Mesenchymal stem cell (in vitro differentiated cells and primary cell): ENCODE results near the gene TM2D3.

Source experiments
- DNase-seq: peaks from one replicate; pipeline ENCODE4 v3.0.0-alpha.2; 2013
- H2AFZ ChIP-seq: one replicate; pipeline ENCODE4 v1.6.1; 2013; ENCODE audit warnings: low read depth, mild to moderate bottlenecking, control low read depth, inconsistent platforms, low read length, moderate library complexity
- H2AK5ac ChIP-seq: 2 replicates; pipeline ENCODE4 v1.6.1; 2013; ENCODE audit warnings: low read length, moderate library complexity, mild to moderate bottlenecking, inconsistent platforms; ENCODE audit not compliant: severe bottlenecking
- H2BK120ac ChIP-seq: one replicate; pipeline ENCODE4 v1.6.1; 2013; ENCODE audit warnings: low read depth, mild to moderate bottlenecking, inconsistent platforms, low read length, moderate library complexity
- H2BK12ac ChIP-seq, 2 experiments: one replicate each; pipeline ENCODE4 v1.6.1; 2013; ENCODE audit warnings: inconsistent platforms in 2 of 2, low read length in 2 of 2, mild to moderate bottlenecking in 2 of 2, moderate library complexity in 2 of 2, control low read depth in 1 of 2
- H2BK15ac ChIP-seq: one replicate; pipeline ENCODE4 v1.6.1; 2013; ENCODE audit warnings: mild to moderate bottlenecking, low read depth, inconsistent platforms; ENCODE audit not compliant: poor library complexity, severe bottlenecking
- H2BK5ac ChIP-seq: 2 replicates; pipeline ENCODE4 v1.6.1; 2013; ENCODE audit warnings: low read depth, mild to moderate bottlenecking, low read length, control low read depth, inconsistent platforms; ENCODE audit not compliant: poor library complexity, severe bottlenecking
- H3K14ac ChIP-seq, 2 experiments: one replicate each; pipeline ENCODE4 v1.6.1; 2013; ENCODE audit warnings: inconsistent platforms in 2 of 2, low read length in 2 of 2, control low read depth in 1 of 2, mild to moderate bottlenecking in 1 of 2, moderate library complexity in 1 of 2
- H3K18ac ChIP-seq, 2 experiments: one replicate each; pipeline ENCODE4 v1.6.1; 2013; ENCODE audit warnings: inconsistent platforms in 2 of 2, low read length in 2 of 2, control low read depth in 1 of 2, low read depth in 1 of 2, mild to moderate bottlenecking in 1 of 2
- H3K23ac ChIP-seq, 2 experiments: one replicate each; pipeline ENCODE4 v1.6.1; 2013; ENCODE audit warnings: inconsistent platforms in 2 of 2, low read length in 2 of 2, mild to moderate bottlenecking in 2 of 2, moderate library complexity in 2 of 2, control low read depth in 1 of 2
- H3K27ac ChIP-seq: 2 replicates; pipeline ENCODE4 v1.5.1; 2013; ENCODE audit warnings: mild to moderate bottlenecking, moderate library complexity, low read length, control low read depth, inconsistent platforms; ENCODE audit not compliant: poor library complexity, severe bottlenecking
- H3K27me3 ChIP-seq, 2 experiments: 2 replicates each; pipeline versions ENCODE4 v1.6.1 to v1.7.0; 2013; ENCODE audit warnings: low read length in 2 of 2, mild to moderate bottlenecking in 2 of 2, moderate library complexity in 2 of 2, control low read depth in 1 of 2, inconsistent platforms in 1 of 2; ENCODE audit not compliant: control insufficient read depth in 1 of 2, insufficient read depth in 1 of 2
- H3K36me3 ChIP-seq, 2 experiments: 2 replicates each; pipeline versions ENCODE4 v1.6.1 to v1.7.0; 2013; ENCODE audit warnings: low read length in 2 of 2, control low read depth in 1 of 2, inconsistent platforms in 1 of 2, low read depth in 1 of 2, mild to moderate bottlenecking in 1 of 2; ENCODE audit not compliant: insufficient read depth in 2 of 2, control insufficient read depth in 1 of 2
- H3K4ac ChIP-seq, 2 experiments: one replicate each; pipeline ENCODE4 v1.6.1; 2013; ENCODE audit warnings: inconsistent platforms in 2 of 2, low read length in 2 of 2, mild to moderate bottlenecking in 2 of 2, moderate library complexity in 2 of 2, control low read depth in 1 of 2, low read depth in 1 of 2
- H3K4me1 ChIP-seq: 2 replicates; pipeline ENCODE4 v1.6.1; 2013; ENCODE audit warnings: low read depth, low read length, control low read depth; ENCODE audit not compliant: control insufficient read depth, insufficient read depth
- H3K4me2 ChIP-seq: 2 replicates; pipeline ENCODE4 v1.6.1; 2013; ENCODE audit warnings: low read length, mild to moderate bottlenecking, inconsistent platforms; ENCODE audit not compliant: poor library complexity, severe bottlenecking
- H3K4me3 ChIP-seq, 2 experiments: 2 replicates each; pipeline versions ENCODE4 v1.5.1 to v1.7.0; 2013; ENCODE audit warnings: low read length in 2 of 2, mild to moderate bottlenecking in 2 of 2, control low read depth in 1 of 2, low read depth in 1 of 2; ENCODE audit not compliant: insufficient read depth in 1 of 2
- H3K79me1 ChIP-seq: replicated peaks from 2 replicates; pipeline ENCODE4 v1.6.1; 2013; ENCODE audit warnings: mild to moderate bottlenecking, control low read depth, low read length, inconsistent platforms; ENCODE audit not compliant: poor library complexity, severe bottlenecking
- H3K9ac ChIP-seq: 2 replicates; pipeline ENCODE4 v1.7.0; 2013; ENCODE audit warnings: mild to moderate bottlenecking, low read length, moderate library complexity
- H3K9me3 ChIP-seq: 2 replicates; pipeline ENCODE4 v1.7.0; 2013; ENCODE audit warnings: mild to moderate bottlenecking, low read length; ENCODE audit not compliant: control insufficient read depth
- H4K8ac ChIP-seq: one replicate; pipeline ENCODE4 v1.6.1; 2013; ENCODE audit warnings: inconsistent platforms, mild to moderate bottlenecking, low read length, moderate library complexity
- H4K91ac ChIP-seq: one replicate; pipeline ENCODE4 v1.6.1; 2013; ENCODE audit warnings: mild to moderate bottlenecking, low read length, inconsistent platforms
- WGBS: methylation state at CpG from one replicate; pipeline ENCODE4 v1.1.7; 2013; ENCODE audit warnings: mixed read lengths; 5-methylcytosine and 5-hydroxymethylcytosine counted together

TM2D3 gene

GRCh38 chr15:101607108-101607507 is 45.1 kb downstream of the TM2D3 start:
- no peak overlapping the region for H2BK120ac ChIP-seq
- H3K27ac ChIP-seq: no peak overlapping the region
- no peak overlapping the region for H2AK5ac ChIP-seq
- H3K27me3 ChIP-seq: peaks cover 0 to 4% of the 10 kb centered on the region in 2 experiments
- no peak overlapping the region for H3K14ac ChIP-seq
- no peak overlapping the region for H4K91ac ChIP-seq
- H3K23ac ChIP-seq: no peak overlapping the region
- no peak overlapping the region for H3K4me3 ChIP-seq
- no peak overlapping the region for H2BK5ac ChIP-seq
- no peak overlapping the region for H4K8ac ChIP-seq
- H3K9ac ChIP-seq: no peak overlapping the region
- no peak overlapping the region for H3K18ac ChIP-seq
- no peak for DNase-seq
- H3K4me2 ChIP-seq: no peak overlapping the region
- WGBS: 80% methylated on average over 1 of the region's 2 CpGs
- H2AFZ ChIP-seq: no peak overlapping the region
- no peaks in the 10 kb centered on the region for H3K36me3 ChIP-seq
- H3K79me1 ChIP-seq: no peaks in the 10 kb centered on the region
- H2BK12ac ChIP-seq: no peak overlapping the region
- H3K9me3 ChIP-seq: no peaks in the 10 kb centered on the region
- no peaks in the 10 kb centered on the region for H3K4me1 ChIP-seq
- H3K4ac ChIP-seq: no peak overlapping the region
- no peak overlapping the region for H2BK15ac ChIP-seq

GRCh38 chr15:101604124-101604874 is 47.9 kb downstream of the TM2D3 start:
- H3K18ac ChIP-seq: no peak overlapping the region
- no peaks in the 10 kb centered on the region for H3K79me1 ChIP-seq
- no peak overlapping the region for H3K9ac ChIP-seq
- no peak overlapping the region for H3K27ac ChIP-seq
- H4K8ac ChIP-seq: peak overlapping the region; percentile 47
- no peak overlapping the region for H2BK15ac ChIP-seq
- H3K36me3 ChIP-seq: no peaks in the 10 kb centered on the region
- 79% methylated on average over 4 of the region's 4 CpGs for WGBS
- no peak overlapping the region for H4K91ac ChIP-seq
- no peak overlapping the region for H3K14ac ChIP-seq
- H2BK5ac ChIP-seq: no peak overlapping the region
- no peaks in the 10 kb centered on the region for H3K4me1 ChIP-seq
- no peak overlapping the region for H3K4me3 ChIP-seq
- H2AK5ac ChIP-seq: no peak overlapping the region
- H2BK12ac ChIP-seq: no peak overlapping the region
- no peak overlapping the region for H3K4ac ChIP-seq
- no peak for DNase-seq
- no peaks in the 10 kb centered on the region for H3K9me3 ChIP-seq
- peaks cover 6 to 17% of the 10 kb centered on the region in 2 experiments for H3K27me3 ChIP-seq
- H2BK120ac ChIP-seq: no peak overlapping the region
- no peak overlapping the region for H2AFZ ChIP-seq
- H3K4me2 ChIP-seq: no peak overlapping the region
- no peak overlapping the region for H3K23ac ChIP-seq

- H3K4ac ChIP-seq: no peak overlapping the region
- H2AFZ ChIP-seq: no peak overlapping the region
- no peak overlapping the region for H4K91ac ChIP-seq
- H3K4me3 ChIP-seq: no peak overlapping the region
- no peaks in the 10 kb centered on the region for H3K9me3 ChIP-seq
- peaks cover 6 to 27% of the 10 kb centered on the region in 2 experiments for H3K27me3 ChIP-seq
- no peak overlapping the region for H2BK5ac ChIP-seq
- no peak overlapping the region for H3K4me2 ChIP-seq
- H3K18ac ChIP-seq: no peak overlapping the region
- no peak overlapping the region for H3K14ac ChIP-seq
- no peak overlapping the region for H2BK12ac ChIP-seq
- H2AK5ac ChIP-seq: no peak overlapping the region
- H3K36me3 ChIP-seq: no peaks in the 10 kb centered on the region
- DNase-seq: no peak
- H3K23ac ChIP-seq: no peak overlapping the region
- 81% methylated on average over 3 of the region's 6 CpGs for WGBS
- no peak overlapping the region for H2BK120ac ChIP-seq
- no peaks in the 10 kb centered on the region for H3K79me1 ChIP-seq
- H4K8ac ChIP-seq: no peak overlapping the region
- H3K4me1 ChIP-seq: no peaks in the 10 kb centered on the region
- no peak overlapping the region for H2BK15ac ChIP-seq
- H3K27ac ChIP-seq: no peak overlapping the region
- H3K9ac ChIP-seq: no peak overlapping the region
Observed at GRCh38 chr15:101602801-101603200, 49.4 kb downstream of the TM2D3 start.

GRCh38 chr15:101600035-101600434 is 52.1 kb downstream of the TM2D3 start:
- Histone ChIP-seq H3K23ac (no peak overlapping the region), H2AFZ (no peak overlapping the region), H4K91ac (no peak overlapping the region), H2BK15ac (no peak overlapping the region), H3K9ac (no peak overlapping the region), H3K27me3 (peaks cover 6 to 27% of the 10 kb centered on the region in 2 experiments), H2BK12ac (no peak overlapping the region), H3K14ac (no peak overlapping the region), H2BK120ac (no peak overlapping the region), H3K9me3 (no peaks in the 10 kb centered on the region), H2BK5ac (no peak overlapping the region), H3K18ac (no peak overlapping the region), H3K4me3 (no peak overlapping the region), H3K4me2 (no peak overlapping the region), H3K36me3 (no peaks in the 10 kb centered on the region), H2AK5ac (no peak overlapping the region), H3K27ac (no peak overlapping the region), H4K8ac (no peak overlapping the region), H3K4ac (no peak overlapping the region), H3K4me1 (no peaks in the 10 kb centered on the region), H3K79me1 (no peaks in the 10 kb centered on the region)
- WGBS: 54% methylated on average over 4 of the region's 4 CpGs
- no peak for DNase-seq
